H9 (cell line): ENCODE measurements around the gene OSBPL9. TPM values are rescaled to one million over a fixed set of nuclear protein-coding genes. Genes with fewer than 3 reads are reported as not detected.

Source experiments
- DNase-seq: peaks from one replicate; pipeline ENCODE4 v3.0.0-alpha.2; 2017
- H2AFZ ChIP-seq: one replicate; pipeline ENCODE4 v1.6.1; 2013; ENCODE audit warnings: mild to moderate bottlenecking, low read length, control low read depth, moderate library complexity
- H2AK5ac ChIP-seq: 2 replicates; pipeline ENCODE4 v1.6.1; 2013; ENCODE audit warnings: low read length, control low read depth, mixed read lengths; ENCODE audit not compliant: insufficient read length
- H2BK120ac ChIP-seq: one replicate; pipeline ENCODE4 v1.6.1; 2013; ENCODE audit warnings: low read depth, mild to moderate bottlenecking, low read length, control low read depth, inconsistent platforms; ENCODE audit not compliant: poor library complexity, severe bottlenecking
- H2BK12ac ChIP-seq: 2 replicates; pipeline ENCODE4 v1.6.1; 2013; ENCODE audit warnings: low read length, control low read depth, mixed read lengths, low read depth; ENCODE audit not compliant: insufficient read length
- H2BK15ac ChIP-seq: 2 replicates; pipeline ENCODE4 v1.6.1; 2013; ENCODE audit warnings: low read depth, low read length, control low read depth
- H2BK20ac ChIP-seq: one replicate; pipeline ENCODE4 v1.6.1; 2013; ENCODE audit warnings: low read depth, mild to moderate bottlenecking, low read length, control low read depth, inconsistent platforms; ENCODE audit not compliant: poor library complexity, severe bottlenecking
- H2BK5ac ChIP-seq: 2 replicates; pipeline ENCODE4 v1.6.1; 2013; ENCODE audit warnings: low read length, control low read depth, mixed read lengths; ENCODE audit not compliant: insufficient read length
- H3K14ac ChIP-seq: 2 replicates; pipeline ENCODE4 v1.6.1; 2013; ENCODE audit warnings: low read length, control low read depth; ENCODE audit not compliant: insufficient read depth
- H3K18ac ChIP-seq: 2 replicates; pipeline ENCODE4 v1.6.1; 2013; ENCODE audit warnings: low read depth, mild to moderate bottlenecking, mixed read lengths, low read length, control low read depth; ENCODE audit not compliant: insufficient read length
- H3K23ac ChIP-seq: 2 replicates; pipeline ENCODE4 v1.6.1; 2013; ENCODE audit warnings: low read length, control low read depth, mixed read lengths, low read depth; ENCODE audit not compliant: insufficient read length
- H3K23me2 ChIP-seq: 2 replicates; pipeline ENCODE4 v1.6.1; 2013; ENCODE audit warnings: low read depth, mild to moderate bottlenecking, mixed read lengths, low read length, control low read depth; ENCODE audit not compliant: insufficient read length, poor library complexity, severe bottlenecking
- H3K27ac ChIP-seq: 2 replicates; pipeline ENCODE4 v1.5.1; 2013; ENCODE audit warnings: low read length, control low read depth, mixed read lengths, low read depth; ENCODE audit not compliant: insufficient read length
- H3K27me3 ChIP-seq: 2 replicates; pipeline ENCODE4 v1.6.1; 2013; ENCODE audit warnings: low read length, control low read depth, inconsistent platforms; ENCODE audit not compliant: insufficient read depth
- H3K4ac ChIP-seq: 2 replicates; pipeline ENCODE4 v1.6.1; 2013; ENCODE audit warnings: low read depth, mild to moderate bottlenecking, control low read depth, inconsistent platforms, low read length, moderate library complexity
- H3K4me1 ChIP-seq: 2 replicates; pipeline ENCODE4 v1.6.1; 2013; ENCODE audit warnings: low read length, control low read depth, inconsistent platforms; ENCODE audit not compliant: insufficient read depth
- H3K4me2 ChIP-seq: 2 replicates; pipeline ENCODE4 v1.6.1; 2013; ENCODE audit warnings: low read length, control low read depth, mixed read lengths; ENCODE audit not compliant: insufficient read length, insufficient read depth
- H3K56ac ChIP-seq: 2 replicates; pipeline ENCODE4 v1.6.1; 2013; ENCODE audit warnings: low read depth, mild to moderate bottlenecking, mixed read lengths, low read length, control low read depth; ENCODE audit not compliant: insufficient read length
- H3K79me1 ChIP-seq: 2 replicates; pipeline ENCODE4 v1.6.1; 2013; ENCODE audit warnings: low read depth, mild to moderate bottlenecking, moderate library complexity, low read length, control low read depth, inconsistent platforms; ENCODE audit not compliant: insufficient read depth, poor library complexity, severe bottlenecking
- H3K79me2 ChIP-seq: 2 replicates; pipeline ENCODE4 v1.6.1; 2013; ENCODE audit warnings: low read length, control low read depth, inconsistent platforms; ENCODE audit not compliant: insufficient read depth
- H3K9ac ChIP-seq: 2 replicates; pipeline ENCODE4 v1.6.1; 2013; ENCODE audit warnings: low read length, control low read depth, mixed read lengths; ENCODE audit not compliant: insufficient read length; ENCODE audit errors: extremely low read depth
- H3K9me3 ChIP-seq: one replicate; pipeline ENCODE4 v1.6.1; 2013; ENCODE audit warnings: low read depth, low read length, inconsistent platforms; ENCODE audit not compliant: control insufficient read depth
- H3T11ph ChIP-seq: one replicate; pipeline ENCODE4 v1.6.1; 2013; ENCODE audit warnings: mild to moderate bottlenecking, low read length, control low read depth, inconsistent platforms
- H4K20me1 ChIP-seq: one replicate; pipeline ENCODE4 v1.6.1; 2013; ENCODE audit not compliant: control insufficient read depth, insufficient read length, insufficient read depth
- H4K5ac ChIP-seq: 2 replicates; pipeline ENCODE4 v1.6.1; 2013; ENCODE audit warnings: low read depth, mild to moderate bottlenecking, mixed read lengths, low read length, control low read depth; ENCODE audit not compliant: insufficient read length
- H4K8ac ChIP-seq: replicated peaks from 2 replicates; pipeline ENCODE4 v1.6.1; 2013; ENCODE audit warnings: low read length, control low read depth, mixed read lengths, low read depth; ENCODE audit not compliant: insufficient read length
- H4K91ac ChIP-seq: 2 replicates; pipeline ENCODE4 v1.6.1; 2013; ENCODE audit warnings: low read depth, mild to moderate bottlenecking, moderate library complexity, mixed read lengths, low read length, control low read depth; ENCODE audit not compliant: insufficient read length
- H3K27ac Mint-ChIP-seq, 3 experiments: 2 replicates in 2 of 3; 3 replicates in 1 of 3; pipeline ENCODE4 v1.8.0; 2020 to 2021; ENCODE audit warnings: mixed read lengths in 3 of 3, mild to moderate bottlenecking in 1 of 3, moderate library complexity in 1 of 3
- H3K27me3 Mint-ChIP-seq: 2 replicates; pipeline ENCODE4 v1.8.0; 2021; ENCODE audit warnings: low read depth, mild to moderate bottlenecking, moderate library complexity, mixed read lengths
- H3K36me3 Mint-ChIP-seq, 3 experiments: 2 replicates in 2 of 3; 3 replicates in 1 of 3; pipeline ENCODE4 v1.8.0; 2020 to 2021; ENCODE audit warnings: low read depth in 3 of 3, mixed read lengths in 3 of 3; ENCODE audit not compliant: insufficient read depth in 1 of 3
- H3K4me1 Mint-ChIP-seq, 2 experiments: 2 replicates each; pipeline ENCODE4 v1.8.0; 2020; ENCODE audit warnings: mixed read lengths in 2 of 2
- H3K4me3 Mint-ChIP-seq, 2 experiments: 2 replicates in 1 of 2; 3 replicates in 1 of 2; pipeline ENCODE4 v1.8.0; 2020 to 2021; ENCODE audit warnings: mild to moderate bottlenecking in 2 of 2, mixed read lengths in 2 of 2, moderate library complexity in 1 of 2
- H3K9me3 Mint-ChIP-seq, 2 experiments: 2 replicates in 1 of 2; 3 replicates in 1 of 2; pipeline ENCODE4 v1.8.0; 2020; ENCODE audit warnings: mild to moderate bottlenecking in 2 of 2, mixed read lengths in 2 of 2, moderate library complexity in 1 of 2
- total RNA-seq: library from RNA; stranded (reverse); gene quantifications from 2 replicates; pipeline ENCODE4 v1.2.1, GENCODE V29; 2021
- TF ChIP-seq, protein P1 (sequence below): fragments of 200-600 bp; sonication (generic); conservative IDR thresholded peaks from 3 replicates; pipeline ENCODE4 v1.8.0; 2021; ENCODE audit warnings: antibody characterized with exemption, mild to moderate bottlenecking

Gene OSBPL9
- total RNA-seq, 1 experiment from 2014 or later = 76.7 TPM

DNA sequence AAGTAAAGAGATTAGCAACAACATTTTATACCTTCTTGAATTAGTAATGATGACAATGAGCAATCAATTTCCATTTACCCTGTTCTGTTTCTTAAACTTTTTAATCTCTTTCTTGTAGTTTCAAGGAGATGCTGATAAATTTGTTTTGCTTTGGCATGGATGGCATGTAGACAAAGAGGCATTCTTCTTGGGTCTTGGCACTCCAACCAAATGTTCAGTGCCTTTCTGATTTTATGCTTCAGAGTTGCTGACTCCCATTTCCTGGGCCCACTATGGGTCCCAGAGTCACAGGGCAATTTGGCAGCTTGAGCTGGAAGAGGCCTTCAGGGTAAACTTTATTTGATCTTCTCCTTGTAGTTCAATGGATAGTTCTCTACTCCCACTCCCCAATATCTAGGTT, 42.1 kb upstream of the OSBPL9 start:
- Histone ChIP-seq H3K56ac (no peak overlapping the region), H2BK20ac (no peak overlapping the region), H3K14ac (no peak overlapping the region), H2BK12ac (no peak overlapping the region), H2AFZ (no peak overlapping the region), H3K9ac (no peak overlapping the region), H2BK15ac (no peak overlapping the region), H3K18ac (no peak overlapping the region), H3K9me3 (no peaks in the 10 kb centered on the region), H3K27ac (no peak overlapping the region), H3K79me1 (no peaks in the 10 kb centered on the region), H3K27me3 (no peaks in the 10 kb centered on the region), H4K20me1 (no peaks in the 10 kb centered on the region), H3K4ac (no peak overlapping the region), H3K23ac (no peak overlapping the region), H2BK120ac (no peak overlapping the region), H3K4me2 (no peak overlapping the region), H4K5ac (no peak overlapping the region), H2BK5ac (no peak overlapping the region), H3K4me1 (no peaks in the 10 kb centered on the region), H3K79me2 (no peaks in the 10 kb centered on the region), H4K8ac (no peak overlapping the region), H2AK5ac (no peak overlapping the region), H3T11ph (no peak overlapping the region), H3K23me2 (no peaks in the 10 kb centered on the region), H4K91ac (no peak overlapping the region)
- Mint-ChIP-seq H3K27me3 (no peaks in the 10 kb centered on the region), H3K4me1 (peaks cover 6 to 10% of the 10 kb centered on the region in 2 experiments), H3K27ac (no peak overlapping the region; a peak in 1 of 7 replicates), H3K9me3 (no peaks in the 10 kb centered on the region), H3K36me3 (no peaks in the 10 kb centered on the region), H3K4me3 (no peak overlapping the region)
- TF ChIP-seq, protein P1, sequence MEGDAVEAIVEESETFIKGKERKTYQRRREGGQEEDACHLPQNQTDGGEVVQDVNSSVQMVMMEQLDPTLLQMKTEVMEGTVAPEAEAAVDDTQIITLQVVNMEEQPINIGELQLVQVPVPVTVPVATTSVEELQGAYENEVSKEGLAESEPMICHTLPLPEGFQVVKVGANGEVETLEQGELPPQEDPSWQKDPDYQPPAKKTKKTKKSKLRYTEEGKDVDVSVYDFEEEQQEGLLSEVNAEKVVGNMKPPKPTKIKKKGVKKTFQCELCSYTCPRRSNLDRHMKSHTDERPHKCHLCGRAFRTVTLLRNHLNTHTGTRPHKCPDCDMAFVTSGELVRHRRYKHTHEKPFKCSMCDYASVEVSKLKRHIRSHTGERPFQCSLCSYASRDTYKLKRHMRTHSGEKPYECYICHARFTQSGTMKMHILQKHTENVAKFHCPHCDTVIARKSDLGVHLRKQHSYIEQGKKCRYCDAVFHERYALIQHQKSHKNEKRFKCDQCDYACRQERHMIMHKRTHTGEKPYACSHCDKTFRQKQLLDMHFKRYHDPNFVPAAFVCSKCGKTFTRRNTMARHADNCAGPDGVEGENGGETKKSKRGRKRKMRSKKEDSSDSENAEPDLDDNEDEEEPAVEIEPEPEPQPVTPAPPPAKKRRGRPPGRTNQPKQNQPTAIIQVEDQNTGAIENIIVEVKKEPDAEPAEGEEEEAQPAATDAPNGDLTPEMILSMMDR = no peak
- no peak for DNase-seq
